H1 (cell line): ENCODE results near the gene SAA2. TPM values are rescaled to one million over a fixed set of nuclear protein-coding genes. Genes with fewer than 3 reads are reported as not detected.

Experiments used
- CTCF ChIA-PET: fragments of 300-600 bp; sonication (Branson Sonifier 250); formaldehyde crosslinking; loops from one replicate; lab custom pipeline; 2021; ENCODE audit not compliant: partially characterized antibody; lab: Charles Lee
- POLR2A ChIA-PET: fragments of 300-600 bp; sonication (Branson Sonifier 250); formaldehyde crosslinking; loops from one replicate; lab custom pipeline; 2021; ENCODE audit warnings: inconsistent platforms; ENCODE audit not compliant: partially characterized antibody; lab: Charles Lee
- DNase-seq, 2 experiments: peaks; one replicate each; pipeline versions ENCODE4 v3.0.0 to v3.0.0-alpha.2; 2010 to 2022; ENCODE audit warnings: low spot score in 2 of 2, low read depth in 1 of 2, mixed read lengths in 1 of 2
- FAIRE-seq: peaks from 2 replicates; lab custom pipeline; 2011; peaks lifted over from hg19 to GRCh38; lab: Jason Lieb, UNC
- H2AFZ ChIP-seq: 2 replicates; pipeline ENCODE4 v1.8.1; 2012; ENCODE audit warnings: low read length, inconsistent platforms
- H2AK5ac ChIP-seq: 2 replicates; pipeline ENCODE4 v1.6.1; 2013; ENCODE audit warnings: low read depth, low read length
- H2BK120ac ChIP-seq: replicated peaks from 2 replicates; pipeline ENCODE3; 2013; ENCODE audit warnings: low read depth, low read length, inconsistent platforms
- H2BK12ac ChIP-seq: 2 replicates; pipeline ENCODE4 v1.6.1; 2013; ENCODE audit warnings: low read depth, low read length
- H2BK15ac ChIP-seq: 2 replicates; pipeline ENCODE4 v1.6.1; 2013; ENCODE audit warnings: low read length
- H2BK20ac ChIP-seq: 2 replicates; pipeline ENCODE4 v1.6.1; 2013; ENCODE audit warnings: low read length
- H2BK5ac ChIP-seq: 2 replicates; pipeline ENCODE4 v1.6.1; 2013; ENCODE audit warnings: low read depth, low read length
- H3K14ac ChIP-seq: 2 replicates; pipeline ENCODE4 v1.6.1; 2013; ENCODE audit warnings: inconsistent platforms; ENCODE audit not compliant: insufficient read length
- H3K18ac ChIP-seq: 2 replicates; pipeline ENCODE4 v1.6.1; 2013; ENCODE audit warnings: low read length; ENCODE audit errors: extremely low read depth
- H3K23ac ChIP-seq: 2 replicates; pipeline ENCODE4 v1.6.1; 2013; ENCODE audit warnings: inconsistent platforms; ENCODE audit not compliant: insufficient read length
- H3K23me2 ChIP-seq: 2 replicates; pipeline ENCODE4 v1.6.1; 2013; ENCODE audit warnings: low read depth, low read length
- H3K27ac ChIP-seq: 2 replicates; pipeline ENCODE4 v1.6.1; 2011; ENCODE audit warnings: low read depth, low read length, inconsistent platforms
- H3K27me3 ChIP-seq, 4 experiments: replicated peaks in 1 of 4; 1 replicate in 1 of 4; 2 replicates in 3 of 4; pipeline versions ENCODE4 v1.6.1 to v1.8.1; 2011 to 2013; ENCODE audit warnings: low read length in 3 of 4, mild to moderate bottlenecking in 3 of 4, inconsistent platforms in 2 of 4, mixed read lengths in 2 of 4, moderate library complexity in 1 of 4; ENCODE audit not compliant: control insufficient read depth in 3 of 4, insufficient read depth in 3 of 4; ENCODE audit errors: extremely low read depth in 1 of 4
- H3K36me3 ChIP-seq, 4 experiments: 2 replicates each; pipeline versions ENCODE4 v1.6.1 to v1.8.1; 2011 to 2013; ENCODE audit warnings: mild to moderate bottlenecking in 4 of 4, low read length in 3 of 4, moderate library complexity in 2 of 4, control low read depth in 1 of 4, inconsistent platforms in 1 of 4; ENCODE audit not compliant: insufficient read depth in 4 of 4, control insufficient read depth in 2 of 4
- H3K4ac ChIP-seq: replicated peaks from 2 replicates; pipeline ENCODE3; 2013; ENCODE audit warnings: low read length, low read depth, mixed read lengths, inconsistent platforms; ENCODE audit not compliant: insufficient read length
- H3K4me1 ChIP-seq, 4 experiments: replicated peaks in 1 of 4; 1 replicate in 1 of 4; 2 replicates in 3 of 4; pipeline versions ENCODE4 v1.6.1 to v1.8.1; 2011 to 2013; ENCODE audit warnings: low read length in 3 of 4, inconsistent platforms in 2 of 4, mixed read lengths in 1 of 4; ENCODE audit not compliant: insufficient read depth in 4 of 4, control insufficient read depth in 3 of 4
- H3K4me2 ChIP-seq, 2 experiments: 2 replicates each; pipeline versions ENCODE4 v1.6.1 to v1.8.1; 2011 to 2013; ENCODE audit warnings: low read depth in 2 of 2, low read length in 2 of 2, control low read depth in 1 of 2, inconsistent platforms in 1 of 2, mild to moderate bottlenecking in 1 of 2; ENCODE audit not compliant: insufficient read depth in 1 of 2
- H3K4me3 ChIP-seq, 4 experiments: fragments of 200-600, 300-600 bp in 1 of 4; sonication (generic), shearing (Covaris generic), sonication (Bioruptor Twin) in 1 of 4; 2 replicates each; pipeline versions ENCODE4 v1.5.1 to v1.8.1; 2011 to 2016; ENCODE audit warnings: low read length in 4 of 4, low read depth in 3 of 4, control low read depth in 2 of 4, inconsistent platforms in 2 of 4, mild to moderate bottlenecking in 2 of 4, mixed read lengths in 1 of 4, moderate library complexity in 1 of 4; ENCODE audit not compliant: insufficient read depth in 2 of 4; ENCODE audit errors: extremely low read depth in 1 of 4
- H3K56ac ChIP-seq: replicated peaks from 2 replicates; pipeline ENCODE3; 2013; ENCODE audit warnings: low read depth, mild to moderate bottlenecking, mixed read lengths, low read length, inconsistent platforms; ENCODE audit not compliant: insufficient read length
- H3K79me1 ChIP-seq: 2 replicates; pipeline ENCODE4 v1.6.1; 2013; ENCODE audit warnings: low read depth, low read length, control low read depth
- H3K79me2 ChIP-seq, 2 experiments: 2 replicates each; pipeline versions ENCODE4 v1.6.1 to v1.8.1; 2012 to 2013; ENCODE audit warnings: low read length in 2 of 2, mild to moderate bottlenecking in 2 of 2, inconsistent platforms in 1 of 2; ENCODE audit not compliant: insufficient read depth in 2 of 2, control insufficient read depth in 1 of 2
- H3K9ac ChIP-seq, 4 experiments: replicated peaks in 1 of 4; 1 replicate in 1 of 4; 2 replicates in 3 of 4; pipeline versions ENCODE4 v1.6.1 to v1.8.1; 2011 to 2013; ENCODE audit warnings: low read depth in 3 of 4, low read length in 3 of 4, control low read depth in 2 of 4, mild to moderate bottlenecking in 2 of 4, moderate library complexity in 2 of 4, inconsistent platforms in 1 of 4; ENCODE audit errors: extremely low read depth in 1 of 4
- H3K9me3 ChIP-seq, 2 experiments: 2 replicates each; pipeline versions ENCODE4 v1.6.1 to v1.8.1; 2012 to 2013; ENCODE audit warnings: mild to moderate bottlenecking in 2 of 2, moderate library complexity in 2 of 2, control low read depth in 1 of 2, inconsistent platforms in 1 of 2, low read depth in 1 of 2, low read length in 1 of 2, mixed read lengths in 1 of 2; ENCODE audit not compliant: insufficient read depth in 2 of 2
- H4K20me1 ChIP-seq, 2 experiments: replicated peaks in 1 of 2; 2 replicates each; pipeline versions ENCODE3 to v1.8.1; 2011 to 2013; ENCODE audit warnings: inconsistent platforms in 2 of 2, low read length in 2 of 2, mild to moderate bottlenecking in 1 of 2; ENCODE audit not compliant: insufficient read depth in 2 of 2, control insufficient read depth in 1 of 2
- H4K5ac ChIP-seq: 2 replicates; pipeline ENCODE4 v1.6.1; 2013; ENCODE audit warnings: low read length, low read depth, mixed read lengths, inconsistent platforms; ENCODE audit not compliant: insufficient read length
- H4K8ac ChIP-seq: 2 replicates; pipeline ENCODE4 v1.8.0; 2013; ENCODE audit warnings: mild to moderate bottlenecking, moderate library complexity, low read length, inconsistent platforms; ENCODE audit not compliant: insufficient read depth; ENCODE audit errors: extremely low read depth
- H4K91ac ChIP-seq: replicated peaks from 2 replicates; pipeline ENCODE3; 2013; ENCODE audit warnings: low read length, mixed read lengths, inconsistent platforms; ENCODE audit not compliant: insufficient read length
- BCL11A ChIP-seq, 2 experiments: IDR thresholded peaks; one replicate each; pipeline ENCODE4 v1.6.1; 2011; ENCODE audit warnings: low read depth in 2 of 2, low read length in 2 of 2, mild to moderate bottlenecking in 2 of 2
- RBBP5 ChIP-seq: IDR thresholded peaks from 2 replicates; pipeline ENCODE4 v1.7.1; 2012; ENCODE audit warnings: low read depth, mild to moderate bottlenecking, inconsistent platforms, low read length, moderate library complexity, borderline replicate concordance
- TEAD4 ChIP-seq: IDR thresholded peaks from 2 replicates; pipeline ENCODE4 v1.6.1; 2012; ENCODE audit warnings: low read depth, low read length, inconsistent platforms, mixed read lengths
- WGBS, 2 experiments: shearing (Covaris generic) in 1 of 2; methylation state at CpG; one replicate each; pipeline versions ENCODE4 v1.1.6 to v1.1.7; 2013 to 2015; ENCODE audit warnings: low lambda C conversion rate in 2 of 2, mixed read lengths in 2 of 2, inconsistent platforms in 1 of 2, low coverage in 1 of 2, missing lambda C conversion rate in 1 of 2; ENCODE audit not compliant: insufficient replicate concordance in 2 of 2, insufficient coverage in 1 of 2, insufficient read length in 1 of 2; ENCODE audit errors: extremely low coverage in 1 of 2, missing lambda C conversion rate in 1 of 2; 5-methylcytosine and 5-hydroxymethylcytosine counted together
- polyA plus RNA-seq, 7 experiments: library from polyadenylated mRNA; depleted of rRNA in 3 of 7; stranded (reverse) in 5 of 7; unstranded in 2 of 7; fragments of >200 nt in 5 of 7; fragments of 200-250 nt in 2 of 7; gene quantifications; 1 replicate in 5 of 7; 2 replicates in 1 of 7; 4 replicates in 1 of 7; pipeline versions ENCODE4 v1.2.1 to v1.2.3, GENCODE V29; 2011 to 2013; ENCODE audit warnings: missing spikeins in 2 of 7, mixed read lengths in 2 of 7
- total RNA-seq: library from RNA; stranded (reverse); fragmentation: NEBNext Ultra II Directional; extraction: Animal tissue kit (Norgen Biotek cat#: 25700); gene quantifications from 2 replicates; pipeline ENCODE4 v1.2.1, GENCODE V29; 2021

Gene SAA2
- total and polyA plus RNA-seq, 2 of the 8 experiments (the other 6 are each of a cell fraction or from before 2014, with no cell fraction given) = not detected

DNA sequence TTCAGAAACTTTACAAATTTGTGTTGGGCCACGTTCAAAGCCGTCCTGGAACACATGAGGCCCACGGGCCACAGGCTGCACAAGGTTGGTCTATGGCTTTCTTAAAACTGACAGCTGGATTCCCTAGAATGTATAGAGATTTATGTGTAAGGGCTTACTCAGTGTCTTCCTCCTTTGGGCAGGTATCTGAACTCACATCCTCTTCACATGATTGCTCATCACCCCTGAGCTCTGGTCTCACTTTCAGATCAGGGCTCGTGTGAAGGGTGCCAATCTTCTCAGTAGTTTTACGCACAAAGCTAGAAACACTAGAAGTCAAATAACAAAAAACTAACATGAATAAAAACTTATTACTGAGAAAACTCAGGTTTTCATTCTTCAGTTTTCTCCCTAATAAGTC lies 46.4 kb upstream of the SAA2 start:
- H4K91ac ChIP-seq = no peak overlapping the region
- H4K8ac ChIP-seq = no peak overlapping the region
- no peak overlapping the region for H3K23ac ChIP-seq
- ChIA-PET POLR2A (interaction anchor here (0.9 to 1.2 kb wide), 2 partner anchors 8 to 20 kb away, joined by 3 read pairs; no protein-coding TSS in a partner anchor), CTCF (interaction anchor here (1.5 to 1.8 kb wide), 2 partner anchors 11 to 179 kb away, joined by 3 to 7 read pairs; no protein-coding TSS in a partner anchor)
- no peak overlapping the region for H3K9ac ChIP-seq
- H2BK120ac ChIP-seq = no peak overlapping the region
- WGBS, 2 experiments = 85% methylated on average over 5 of the region's 5 CpGs; no CpG with 5 or more reads in 1 of the 2 experiments
- peaks cover 6 to 66% (median 54%) of the 10 kb centered on the region in 4 experiments; a peak in 7 of 8 replicates for H3K36me3 ChIP-seq
- no peaks in the 10 kb centered on the region for H3K79me1 ChIP-seq
- H4K5ac ChIP-seq = no peak overlapping the region
- H3K4ac ChIP-seq = no peak overlapping the region
- no peak overlapping the region for H3K18ac ChIP-seq
- H4K20me1 ChIP-seq = peaks cover 0 to 2% of the 10 kb centered on the region in 2 experiments
- FAIRE-seq (no peak), DNase-seq (no peak)
- H3K23me2 ChIP-seq = no peaks in the 10 kb centered on the region
- H3K4me2 ChIP-seq = no peak overlapping the region
- no peak overlapping the region for H2AK5ac ChIP-seq
- no peak overlapping the region for H3K56ac ChIP-seq
- H3K27ac ChIP-seq = no peak overlapping the region
- no peak overlapping the region for H2BK20ac ChIP-seq
- TF ChIP-seq TEAD4 (no peak), RBBP5 (no peak), BCL11A (IDR thresholded peaks at IDR 0.05; ENCODE audit: low read depth in 2 of 2, low read length in 2 of 2) (no peak)
- no peaks in the 10 kb centered on the region for H3K9me3 ChIP-seq
- no peak overlapping the region for H3K4me3 ChIP-seq
- no peak overlapping the region for H2BK12ac ChIP-seq
- no peak overlapping the region for H2BK15ac ChIP-seq
- no peaks in the 10 kb centered on the region for H3K79me2 ChIP-seq
- no peak overlapping the region for H3K14ac ChIP-seq
- no peaks in the 10 kb centered on the region for H3K4me1 ChIP-seq
- no peak overlapping the region for H2AFZ ChIP-seq
- no peaks in the 10 kb centered on the region for H3K27me3 ChIP-seq
- no peak overlapping the region for H2BK5ac ChIP-seq
